SK-N-SH (cell line): ENCODE results near the gene PBX3. TPM values are rescaled to one million over a fixed set of nuclear protein-coding genes. Genes with fewer than 3 reads are reported as not detected.

Source experiments
- CTCF ChIA-PET: fragments of 300-600, 350-600 bp; formaldehyde crosslinking; extraction: SDS; loops from one replicate; lab custom pipeline; 2021; lab: Yijun Ruan, JAX
- POLR2A ChIA-PET: fragments of 350-600 bp; sonication (Branson Sonifier 250); formaldehyde crosslinking; extraction: SDS; loops from one replicate; lab custom pipeline; 2020; ENCODE audit warnings: antibody characterized with exemption, inconsistent platforms; lab: Yijun Ruan, JAX
- DNase-seq: peaks from one replicate; pipeline ENCODE4 v3.0.0; 2012
- H2AFZ ChIP-seq: fragments of 200-600 bp; sonication (generic); 2 replicates; pipeline ENCODE4 v1.8.1; 2016; ENCODE audit warnings: antibody characterized with exemption, mild to moderate bottlenecking, low read depth
- H3F3A ChIP-seq: fragments of 200-600 bp; sonication (generic); replicated peaks from 2 replicates; pipeline ENCODE3; 2016; ENCODE audit warnings: antibody characterized with exemption, mild to moderate bottlenecking; ENCODE audit not compliant: insufficient read depth
- H3K27ac ChIP-seq, 2 experiments: fragments of 200-500 bp in 1 of 2; fragments of 200-600 bp in 1 of 2; sonication (Bioruptor generic) in 1 of 2; sonication (generic), shearing (Covaris generic) in 1 of 2; 2 replicates each; pipeline versions ENCODE4 v1.5.1 to v1.6.1; 2014 to 2016; ENCODE audit warnings: low read depth in 2 of 2, inconsistent platforms in 1 of 2, low read length in 1 of 2, mild to moderate bottlenecking in 1 of 2, mixed read lengths in 1 of 2
- H3K27me3 ChIP-seq: fragments of 200-600 bp; sonication (generic), shearing (Covaris generic); 2 replicates; pipeline ENCODE4 v1.6.1; 2016; ENCODE audit warnings: mixed run types; ENCODE audit not compliant: insufficient read depth
- H3K36me3 ChIP-seq, 2 experiments: fragments of 200-500 bp in 1 of 2; fragments of 200-600 bp in 1 of 2; sonication (Bioruptor generic) in 1 of 2; sonication (generic) in 1 of 2; replicated peaks in 1 of 2; 2 replicates each; pipeline versions ENCODE3 to v1.5.1; 2014 to 2016; ENCODE audit warnings: low read length in 1 of 2, mild to moderate bottlenecking in 1 of 2; ENCODE audit not compliant: insufficient read depth in 2 of 2, control insufficient read depth in 1 of 2
- H3K4me1 ChIP-seq, 2 experiments: fragments of 200-500 bp in 1 of 2; fragments of 200-600 bp in 1 of 2; sonication (Bioruptor generic) in 1 of 2; sonication (generic), shearing (Covaris generic) in 1 of 2; 2 replicates each; pipeline versions ENCODE4 v1.5.1 to v1.6.1; 2014 to 2016; ENCODE audit warnings: low read depth in 1 of 2, low read length in 1 of 2, mixed run types in 1 of 2; ENCODE audit not compliant: insufficient read depth in 2 of 2, control insufficient read depth in 1 of 2
- H3K4me2 ChIP-seq: fragments of 200-600 bp; sonication (generic), shearing (Covaris generic); 2 replicates; pipeline ENCODE4 v1.6.1; 2017; ENCODE audit warnings: mixed run types
- H3K4me3 ChIP-seq, 2 experiments: fragments of 200-500 bp in 1 of 2; fragments of 200-600 bp in 1 of 2; sonication (Bioruptor generic) in 1 of 2; sonication (generic), shearing (Covaris generic) in 1 of 2; 2 replicates each; pipeline versions ENCODE4 v1.5.1 to v1.8.1; 2014 to 2016; ENCODE audit warnings: low read depth in 2 of 2, inconsistent platforms in 1 of 2, low read length in 1 of 2, mild to moderate bottlenecking in 1 of 2, mixed read lengths in 1 of 2, moderate library complexity in 1 of 2
- H3K79me2 ChIP-seq: fragments of 200-600 bp; sonication (generic); 2 replicates; pipeline ENCODE4 v1.8.1; 2017; ENCODE audit warnings: mild to moderate bottlenecking; ENCODE audit not compliant: insufficient read depth
- H3K9ac ChIP-seq: fragments of 200-600 bp; sonication (generic); 2 replicates; pipeline ENCODE4 v1.6.1; 2017; ENCODE audit warnings: mixed run types
- H3K9me2 ChIP-seq: fragments of 200-600 bp; sonication (generic); 2 replicates; pipeline ENCODE4 v1.6.1; 2017; ENCODE audit warnings: mixed run types
- H3K9me3 ChIP-seq: fragments of 200-600 bp; sonication (generic); 2 replicates; pipeline ENCODE4 v1.6.1; 2017; ENCODE audit warnings: mixed run types, mild to moderate bottlenecking, moderate library complexity
- H4K20me1 ChIP-seq: fragments of 200-600 bp; sonication (generic); 2 replicates; pipeline ENCODE4 v1.6.1; 2017; ENCODE audit warnings: mild to moderate bottlenecking, mixed run types; ENCODE audit not compliant: insufficient read depth
- EZH2phosphoT487 ChIP-seq: fragments of 200-600 bp; sonication (generic); IDR thresholded peaks from 2 replicates; pipeline ENCODE4 v1.6.1; 2017; ENCODE audit warnings: low read depth, mixed run types, mild to moderate bottlenecking, antibody characterized with exemption, moderate library complexity, borderline replicate concordance
- FOSL2 ChIP-seq: IDR thresholded peaks from 2 replicates; pipeline ENCODE4 v1.4.0; 2012; ENCODE audit warnings: low read depth, mild to moderate bottlenecking, moderate library complexity, borderline replicate concordance
- FOXJ3 ChIP-seq: sonication (generic); formaldehyde crosslinking; IDR thresholded peaks from 2 replicates; pipeline ENCODE4 v1.5.1; 2020; ENCODE audit warnings: mild to moderate bottlenecking, missing genetic modification reagents
- FOXM1 ChIP-seq: IDR thresholded peaks from 2 replicates; pipeline ENCODE4 v1.4.0; 2012; ENCODE audit warnings: low read depth, mild to moderate bottlenecking
- GABPA ChIP-seq: IDR thresholded peaks from 2 replicates; pipeline ENCODE4 v1.4.0; 2012; ENCODE audit warnings: low read depth, mild to moderate bottlenecking
- JUND ChIP-seq: IDR thresholded peaks from 2 replicates; pipeline ENCODE4 v1.4.0; 2012
- MEF2A ChIP-seq: IDR thresholded peaks from 2 replicates; pipeline ENCODE4 v1.4.0; 2012; ENCODE audit warnings: low read depth, borderline replicate concordance
- NFIC ChIP-seq: IDR thresholded peaks from 2 replicates; pipeline ENCODE4 v1.4.0; 2012; ENCODE audit warnings: borderline replicate concordance
- NRF1 ChIP-seq: IDR thresholded peaks from 2 replicates; pipeline ENCODE4 v1.6.1; 2012; ENCODE audit warnings: low read depth, mild to moderate bottlenecking, low read length
- RXRA ChIP-seq: IDR thresholded peaks from 2 replicates; pipeline ENCODE4 v1.4.0; 2012; ENCODE audit warnings: low read depth, mild to moderate bottlenecking, borderline replicate concordance
- SIN3A ChIP-seq: IDR thresholded peaks from 2 replicates; pipeline ENCODE4 v1.6.1; 2012; ENCODE audit warnings: low read depth, mild to moderate bottlenecking, low read length, moderate library complexity, borderline replicate concordance
- SMC3 ChIP-seq: IDR thresholded peaks from 2 replicates; pipeline ENCODE4 v1.6.1; 2012; ENCODE audit warnings: low read depth, low read length, improper control_type of control experiment
- WGBS: methylation state at CpG from one replicate; pipeline ENCODE4 v1.1.6; 2017; ENCODE audit warnings: low lambda C conversion rate; 5-methylcytosine and 5-hydroxymethylcytosine counted together
- polyA plus RNA-seq, 3 experiments: library from polyadenylated mRNA; depleted of rRNA; stranded (reverse); fragments of >200 nt; gene quantifications; 2 replicates each; pipeline ENCODE4 v1.2.3, GENCODE V29; 2012
- TF ChIP-seq, protein P1 (sequence below): IDR thresholded peaks from 2 replicates; pipeline ENCODE4 v1.6.1; 2012; ENCODE audit warnings: mild to moderate bottlenecking, low read depth, low read length, moderate library complexity
- TF ChIP-seq, protein P2 (sequence below): fragments of 150-350 bp; IDR thresholded peaks from 2 replicates; pipeline ENCODE4 v1.6.1; 2016; ENCODE audit warnings: mild to moderate bottlenecking, low read depth, low read length
- TF ChIP-seq, protein P3 (sequence below): IDR thresholded peaks from 2 replicates; pipeline ENCODE4 v1.4.0; 2012; ENCODE audit warnings: low read depth, borderline replicate concordance
- TF ChIP-seq, protein P4 (sequence below): IDR thresholded peaks from 2 replicates; pipeline ENCODE4 v1.4.0; 2012; ENCODE audit warnings: low read depth

The PBX3 gene
- polyA plus RNA-seq, 1 of the 3 experiments (the other 2 are of a cell fraction), result 73.0 TPM

DNA sequence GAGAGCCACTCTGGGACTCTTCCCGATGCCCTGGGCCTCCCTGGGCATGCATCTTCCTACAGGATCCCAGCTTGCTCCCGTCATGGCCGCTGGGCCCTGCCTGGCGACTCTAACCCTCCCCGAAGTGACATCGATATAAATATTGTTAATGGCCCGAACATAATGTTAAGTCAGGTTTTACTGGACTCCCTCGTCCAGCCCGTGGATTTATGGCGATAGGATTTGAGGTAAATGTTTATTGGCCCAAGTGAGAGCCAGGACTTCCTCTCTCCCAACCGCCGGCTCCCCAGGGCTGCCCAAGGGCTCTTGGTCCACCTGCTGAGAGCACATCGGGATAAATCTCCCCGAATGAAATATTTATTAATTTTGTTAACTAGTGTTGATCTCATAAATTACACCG is 246.3 kb downstream of the PBX3 start:
- Histone ChIP-seq H3K27me3 (no peaks in the 10 kb centered on the region), H3K36me3 (no peaks in the 10 kb centered on the region), H4K20me1 (no peaks in the 10 kb centered on the region), H3K4me2 (no peak overlapping the region), H3K79me2 (no peaks in the 10 kb centered on the region), H3K27ac (no peak overlapping the region), H3K9me3 (no peaks in the 10 kb centered on the region), H3K9me2 (no peaks in the 10 kb centered on the region), H3K4me3 (no peak overlapping the region), H3F3A (no peaks in the 10 kb centered on the region), H3K4me1 (peaks cover 0 to 41% of the 10 kb centered on the region in 2 experiments; a peak in 1 of 4 replicates), H3K9ac (no peak overlapping the region), H2AFZ (no peak overlapping the region)
- WGBS, result 86% methylated on average over 15 of the region's 15 CpGs
- CTCF ChIA-PET, result interaction anchor here (1.2 kb wide), 1 partner anchor 37 kb away, joined by 3 read pairs; no protein-coding TSS in a partner anchor
- no peak for TF ChIP-seq MEF2A
- TF ChIP-seq, protein P1, sequence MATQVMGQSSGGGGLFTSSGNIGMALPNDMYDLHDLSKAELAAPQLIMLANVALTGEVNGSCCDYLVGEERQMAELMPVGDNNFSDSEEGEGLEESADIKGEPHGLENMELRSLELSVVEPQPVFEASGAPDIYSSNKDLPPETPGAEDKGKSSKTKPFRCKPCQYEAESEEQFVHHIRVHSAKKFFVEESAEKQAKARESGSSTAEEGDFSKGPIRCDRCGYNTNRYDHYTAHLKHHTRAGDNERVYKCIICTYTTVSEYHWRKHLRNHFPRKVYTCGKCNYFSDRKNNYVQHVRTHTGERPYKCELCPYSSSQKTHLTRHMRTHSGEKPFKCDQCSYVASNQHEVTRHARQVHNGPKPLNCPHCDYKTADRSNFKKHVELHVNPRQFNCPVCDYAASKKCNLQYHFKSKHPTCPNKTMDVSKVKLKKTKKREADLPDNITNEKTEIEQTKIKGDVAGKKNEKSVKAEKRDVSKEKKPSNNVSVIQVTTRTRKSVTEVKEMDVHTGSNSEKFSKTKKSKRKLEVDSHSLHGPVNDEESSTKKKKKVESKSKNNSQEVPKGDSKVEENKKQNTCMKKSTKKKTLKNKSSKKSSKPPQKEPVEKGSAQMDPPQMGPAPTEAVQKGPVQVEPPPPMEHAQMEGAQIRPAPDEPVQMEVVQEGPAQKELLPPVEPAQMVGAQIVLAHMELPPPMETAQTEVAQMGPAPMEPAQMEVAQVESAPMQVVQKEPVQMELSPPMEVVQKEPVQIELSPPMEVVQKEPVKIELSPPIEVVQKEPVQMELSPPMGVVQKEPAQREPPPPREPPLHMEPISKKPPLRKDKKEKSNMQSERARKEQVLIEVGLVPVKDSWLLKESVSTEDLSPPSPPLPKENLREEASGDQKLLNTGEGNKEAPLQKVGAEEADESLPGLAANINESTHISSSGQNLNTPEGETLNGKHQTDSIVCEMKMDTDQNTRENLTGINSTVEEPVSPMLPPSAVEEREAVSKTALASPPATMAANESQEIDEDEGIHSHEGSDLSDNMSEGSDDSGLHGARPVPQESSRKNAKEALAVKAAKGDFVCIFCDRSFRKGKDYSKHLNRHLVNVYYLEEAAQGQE, result no peak
- no peak for TF ChIP-seq RXRA
- TF ChIP-seq, protein P2, sequence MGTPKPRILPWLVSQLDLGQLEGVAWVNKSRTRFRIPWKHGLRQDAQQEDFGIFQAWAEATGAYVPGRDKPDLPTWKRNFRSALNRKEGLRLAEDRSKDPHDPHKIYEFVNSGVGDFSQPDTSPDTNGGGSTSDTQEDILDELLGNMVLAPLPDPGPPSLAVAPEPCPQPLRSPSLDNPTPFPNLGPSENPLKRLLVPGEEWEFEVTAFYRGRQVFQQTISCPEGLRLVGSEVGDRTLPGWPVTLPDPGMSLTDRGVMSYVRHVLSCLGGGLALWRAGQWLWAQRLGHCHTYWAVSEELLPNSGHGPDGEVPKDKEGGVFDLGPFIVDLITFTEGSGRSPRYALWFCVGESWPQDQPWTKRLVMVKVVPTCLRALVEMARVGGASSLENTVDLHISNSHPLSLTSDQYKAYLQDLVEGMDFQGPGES, result no peak
- no peak for TF ChIP-seq JUND
- POLR2A ChIA-PET, result no interaction called here
- DNase-seq, result peak; percentile 10

DNA sequence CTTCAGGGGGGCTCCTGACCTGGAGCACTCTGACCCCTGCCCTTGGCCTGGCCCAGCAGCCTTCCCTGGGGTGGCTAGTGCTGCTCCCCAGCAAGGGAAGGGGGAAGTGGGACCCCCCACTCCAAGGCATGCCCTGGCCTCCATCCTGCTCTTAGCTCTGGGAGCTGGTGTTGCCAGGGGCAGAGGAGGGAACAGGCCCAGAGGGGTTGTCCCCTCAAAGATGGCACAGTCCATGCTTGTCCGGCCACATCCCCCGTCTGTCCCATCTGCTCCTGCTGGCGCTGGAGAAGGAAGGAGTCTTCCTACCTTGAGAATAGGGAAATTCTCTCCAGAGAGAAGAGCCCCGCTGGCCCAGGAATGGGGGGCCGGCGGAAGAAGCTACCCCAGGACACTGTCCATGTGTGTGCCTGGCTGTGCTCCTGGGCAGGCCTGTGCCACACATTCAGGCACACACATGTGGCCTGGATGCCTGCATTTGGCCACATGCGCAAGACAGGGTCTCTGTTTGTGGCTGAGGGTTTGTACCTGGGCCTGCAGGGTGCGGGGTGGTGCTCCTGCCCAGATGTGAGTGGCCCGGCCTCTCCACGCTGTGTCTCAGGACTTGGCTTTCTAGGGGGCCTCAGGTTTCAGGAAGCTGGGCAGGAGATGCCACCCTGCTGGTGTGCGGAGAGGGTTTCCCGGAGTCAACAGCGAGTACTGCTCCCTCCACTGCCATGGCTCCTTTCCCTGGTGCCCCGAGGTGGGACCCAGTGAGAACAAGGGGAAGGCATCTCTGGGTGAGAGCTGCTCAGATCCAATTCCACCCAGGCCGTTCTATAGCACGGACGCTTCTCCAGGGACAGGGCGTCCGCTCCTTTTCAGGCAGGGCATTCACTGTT is 247.1 kb downstream of the PBX3 start:
- Histone ChIP-seq H3K4me2 (no peak overlapping the region), H4K20me1 (no peaks in the 10 kb centered on the region), H3K4me1 (peaks cover 0 to 41% of the 10 kb centered on the region in 2 experiments; a peak in 1 of 4 replicates), H3K27ac (no peak overlapping the region), H3K36me3 (no peaks in the 10 kb centered on the region), H3K27me3 (no peaks in the 10 kb centered on the region), H3K79me2 (no peaks in the 10 kb centered on the region), H3F3A (no peaks in the 10 kb centered on the region), H3K9me2 (no peaks in the 10 kb centered on the region), H3K9ac (no peak overlapping the region)
- DNase-seq, result peak; percentile 19
- 85% methylated on average over 10 of the region's 19 CpGs for WGBS
- CTCF ChIA-PET, result interaction anchor here (1.2 kb wide), 2 partner anchors 38 to 436 kb away, joined by 3 read pairs; no protein-coding TSS in a partner anchor
- TF ChIP-seq, protein P3, sequence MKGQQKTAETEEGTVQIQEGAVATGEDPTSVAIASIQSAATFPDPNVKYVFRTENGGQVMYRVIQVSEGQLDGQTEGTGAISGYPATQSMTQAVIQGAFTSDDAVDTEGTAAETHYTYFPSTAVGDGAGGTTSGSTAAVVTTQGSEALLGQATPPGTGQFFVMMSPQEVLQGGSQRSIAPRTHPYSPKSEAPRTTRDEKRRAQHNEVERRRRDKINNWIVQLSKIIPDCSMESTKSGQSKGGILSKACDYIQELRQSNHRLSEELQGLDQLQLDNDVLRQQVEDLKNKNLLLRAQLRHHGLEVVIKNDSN, result no peak
- TF ChIP-seq SMC3 (no peak), NRF1 (no peak), SIN3A (no peak), EZH2phosphoT487 (no peak), FOXJ3 (CRISPR knock-in tag) (no peak), FOSL2 (no peak), FOXM1 (no peak), NFIC (no peak), RXRA (no peak), GABPA (no peak)
- TF ChIP-seq, protein P4, sequence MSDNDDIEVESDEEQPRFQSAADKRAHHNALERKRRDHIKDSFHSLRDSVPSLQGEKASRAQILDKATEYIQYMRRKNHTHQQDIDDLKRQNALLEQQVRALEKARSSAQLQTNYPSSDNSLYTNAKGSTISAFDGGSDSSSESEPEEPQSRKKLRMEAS, result no peak
- TF ChIP-seq, all 33 proteins: peak for 0
- no peak overlapping the region for H3K4me3 ChIP-seq
- POLR2A ChIA-PET, result no interaction called here
- H2AFZ ChIP-seq, result no peak overlapping the region
- H3K9me3 ChIP-seq, result no peaks in the 10 kb centered on the region
